Measurements from ENCODE around the gene AHCYL2.

DNA sequence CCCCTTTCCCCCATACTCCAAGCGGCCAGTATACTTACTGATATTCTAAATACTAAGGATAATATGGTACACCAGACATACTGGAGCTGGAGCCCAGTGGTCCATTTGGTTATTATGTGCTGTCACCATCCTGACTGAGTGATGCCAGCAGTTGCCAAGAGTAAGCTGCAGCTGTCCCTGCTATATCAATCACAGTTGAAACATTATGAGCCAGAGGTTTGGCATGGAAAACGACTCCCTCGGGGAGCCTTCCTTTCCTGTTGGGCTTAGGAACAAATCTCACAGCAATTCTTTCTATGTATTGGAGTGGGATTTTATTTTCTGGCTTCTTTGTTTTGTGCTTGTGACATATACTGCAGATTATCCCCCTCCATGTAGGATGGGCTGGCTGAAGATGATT lies 242.0 kb downstream of the AHCYL2 start:
- TF ChIP-seq, protein P1, sequence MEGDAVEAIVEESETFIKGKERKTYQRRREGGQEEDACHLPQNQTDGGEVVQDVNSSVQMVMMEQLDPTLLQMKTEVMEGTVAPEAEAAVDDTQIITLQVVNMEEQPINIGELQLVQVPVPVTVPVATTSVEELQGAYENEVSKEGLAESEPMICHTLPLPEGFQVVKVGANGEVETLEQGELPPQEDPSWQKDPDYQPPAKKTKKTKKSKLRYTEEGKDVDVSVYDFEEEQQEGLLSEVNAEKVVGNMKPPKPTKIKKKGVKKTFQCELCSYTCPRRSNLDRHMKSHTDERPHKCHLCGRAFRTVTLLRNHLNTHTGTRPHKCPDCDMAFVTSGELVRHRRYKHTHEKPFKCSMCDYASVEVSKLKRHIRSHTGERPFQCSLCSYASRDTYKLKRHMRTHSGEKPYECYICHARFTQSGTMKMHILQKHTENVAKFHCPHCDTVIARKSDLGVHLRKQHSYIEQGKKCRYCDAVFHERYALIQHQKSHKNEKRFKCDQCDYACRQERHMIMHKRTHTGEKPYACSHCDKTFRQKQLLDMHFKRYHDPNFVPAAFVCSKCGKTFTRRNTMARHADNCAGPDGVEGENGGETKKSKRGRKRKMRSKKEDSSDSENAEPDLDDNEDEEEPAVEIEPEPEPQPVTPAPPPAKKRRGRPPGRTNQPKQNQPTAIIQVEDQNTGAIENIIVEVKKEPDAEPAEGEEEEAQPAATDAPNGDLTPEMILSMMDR (IDR thresholded peaks at IDR 0.05; ENCODE audit: low read depth, low read length, missing input control): no peak
- TF ChIP-seq, protein P2, sequence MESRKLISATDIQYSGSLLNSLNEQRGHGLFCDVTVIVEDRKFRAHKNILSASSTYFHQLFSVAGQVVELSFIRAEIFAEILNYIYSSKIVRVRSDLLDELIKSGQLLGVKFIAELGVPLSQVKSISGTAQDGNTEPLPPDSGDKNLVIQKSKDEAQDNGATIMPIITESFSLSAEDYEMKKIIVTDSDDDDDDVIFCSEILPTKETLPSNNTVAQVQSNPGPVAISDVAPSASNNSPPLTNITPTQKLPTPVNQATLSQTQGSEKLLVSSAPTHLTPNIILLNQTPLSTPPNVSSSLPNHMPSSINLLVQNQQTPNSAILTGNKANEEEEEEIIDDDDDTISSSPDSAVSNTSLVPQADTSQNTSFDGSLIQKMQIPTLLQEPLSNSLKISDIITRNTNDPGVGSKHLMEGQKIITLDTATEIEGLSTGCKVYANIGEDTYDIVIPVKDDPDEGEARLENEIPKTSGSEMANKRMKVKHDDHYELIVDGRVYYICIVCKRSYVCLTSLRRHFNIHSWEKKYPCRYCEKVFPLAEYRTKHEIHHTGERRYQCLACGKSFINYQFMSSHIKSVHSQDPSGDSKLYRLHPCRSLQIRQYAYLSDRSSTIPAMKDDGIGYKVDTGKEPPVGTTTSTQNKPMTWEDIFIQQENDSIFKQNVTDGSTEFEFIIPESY (IDR thresholded peaks at IDR 0.05): no peak
- TF ChIP-seq YY1 (IDR thresholded peaks at IDR 0.05) (no peak), SP1 (IDR thresholded peaks at IDR 0.05) (no peak), GABPA (IDR thresholded peaks at IDR 0.05 in 1 of 2, conservative IDR thresholded peaks at IDR 0.05 in 1 of 2) (no peak)
- TF ChIP-seq, protein P3, sequence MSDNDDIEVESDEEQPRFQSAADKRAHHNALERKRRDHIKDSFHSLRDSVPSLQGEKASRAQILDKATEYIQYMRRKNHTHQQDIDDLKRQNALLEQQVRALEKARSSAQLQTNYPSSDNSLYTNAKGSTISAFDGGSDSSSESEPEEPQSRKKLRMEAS (IDR thresholded peaks at IDR 0.05): no peak
- TF ChIP-seq, protein P4, sequence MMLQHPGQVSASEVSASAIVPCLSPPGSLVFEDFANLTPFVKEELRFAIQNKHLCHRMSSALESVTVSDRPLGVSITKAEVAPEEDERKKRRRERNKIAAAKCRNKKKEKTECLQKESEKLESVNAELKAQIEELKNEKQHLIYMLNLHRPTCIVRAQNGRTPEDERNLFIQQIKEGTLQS (IDR thresholded peaks at IDR 0.05): no peak
